ENCODE results near the gene L3MBTL4.

L3MBTL4 gene

GRCh38 chr18:6336239-6336638 lies 78.5 kb downstream of the L3MBTL4 start:
- DNase-seq (ENCODE audit: low spot score) = no peak
- no peak for TF ChIP-seq CTCF (conservative IDR thresholded peaks at IDR 0.05; ENCODE audit: low read depth)
- ChIA-PET POLR2A (ENCODE audit: low non-redundant PET) (no interaction called here), CTCF (interaction anchor here (0.6 kb wide), 2 partner anchors 99 to 911 kb away, joined by 3 read pairs; no protein-coding TSS in a partner anchor)
- no peak overlapping the region for H3K27ac ChIP-seq

GRCh38 chr18:6333981-6334380 lies 80.7 kb downstream of the L3MBTL4 start:
- TF ChIP-seq CTCF (conservative IDR thresholded peaks at IDR 0.05; ENCODE audit: low read depth) = no peak
- ChIA-PET POLR2A (ENCODE audit: low non-redundant PET) (no interaction called here), CTCF (no interaction called here)
- no peak for DNase-seq (ENCODE audit: low spot score)
- no peak overlapping the region for H3K27ac ChIP-seq

- DNase-seq (ENCODE audit: low spot score) = no peak
- ChIA-PET CTCF (no interaction called here), POLR2A (ENCODE audit: low non-redundant PET) (no interaction called here)
- TF ChIP-seq CTCF (conservative IDR thresholded peaks at IDR 0.05; ENCODE audit: low read depth) = no peak
- H3K27ac ChIP-seq = no peak overlapping the region
Observed at GRCh38 chr18:6331872-6332271, 82.8 kb downstream of the L3MBTL4 start.

GRCh38 chr18:6330786-6331185 lies 83.9 kb downstream of the L3MBTL4 start:
- POLR2A ChIA-PET (ENCODE audit: low non-redundant PET) = no interaction called here

GRCh38 chr18:6328621-6329010 lies 86.1 kb downstream of the L3MBTL4 start:
- no peak overlapping the region for H3K27ac ChIP-seq
- CTCF ChIA-PET = no interaction called here
- DNase-seq (ENCODE audit: low spot score) = no peak
- POLR2A ChIA-PET (ENCODE audit: low non-redundant PET) = no interaction called here
- no peak for TF ChIP-seq CTCF (conservative IDR thresholded peaks at IDR 0.05; ENCODE audit: low read depth)

More at GRCh38 chr18:6330786-6331185, 83.9 kb downstream of the L3MBTL4 start:
- CTCF ChIA-PET = no interaction called here
- TF ChIP-seq CTCF (conservative IDR thresholded peaks at IDR 0.05; ENCODE audit: low read depth) = no peak
- no peak overlapping the region for H3K27ac ChIP-seq
- no peak for DNase-seq (ENCODE audit: low spot score)

- H3K27ac ChIP-seq = no peak overlapping the region
- TF ChIP-seq CTCF (conservative IDR thresholded peaks at IDR 0.05; ENCODE audit: low read depth) = no peak
- no peak for DNase-seq (ENCODE audit: low spot score)
- CTCF ChIA-PET = no interaction called here
- POLR2A ChIA-PET (ENCODE audit: low non-redundant PET) = no interaction called here
Observed at GRCh38 chr18:6327895-6328620, 86.7 kb downstream of the L3MBTL4 start.

All from RWPE1 (cell line).